Bronchial epithelial cell (primary cell): ENCODE measurements around the gene CLIC3. TPM values are rescaled to one million over a fixed set of nuclear protein-coding genes. Genes with fewer than 3 reads are reported as not detected.

Source experiments
- DNase-seq: peaks from one replicate; pipeline ENCODE4 v3.0.0-alpha.2; 2010; ENCODE audit warnings: low read depth
- FAIRE-seq: peaks from 2 replicates; lab custom pipeline; 2011; peaks lifted over from hg19 to GRCh38; lab: Jason Lieb, UNC
- H3K27me3 ChIP-seq: 2 replicates; pipeline ENCODE4 v1.5.1; 2011; ENCODE audit warnings: low read length; ENCODE audit not compliant: control insufficient read depth, insufficient read depth
- H3K36me3 ChIP-seq: 2 replicates; pipeline ENCODE4 v1.5.1; 2011; ENCODE audit warnings: low read length; ENCODE audit not compliant: control insufficient read depth, insufficient read depth
- H3K4me3 ChIP-seq: 2 replicates; pipeline ENCODE4 v1.5.1; 2011; ENCODE audit warnings: mild to moderate bottlenecking, low read depth, low read length, control low read depth
- CTCF ChIP-seq: IDR thresholded peaks from 2 replicates; pipeline ENCODE4 v1.5.1; 2011; ENCODE audit warnings: mild to moderate bottlenecking, moderate library complexity, low read length, control low read depth, inconsistent platforms; ENCODE audit not compliant: insufficient read depth, severe bottlenecking
- total RNA-seq: library from RNA; depleted of rRNA; stranded (reverse); fragments of >200 nt; gene quantifications from 2 replicates; pipeline ENCODE4 v1.2.1, GENCODE V29; 2014

Gene CLIC3
- total RNA-seq, 1 donor from 2014 or later: 2.1 TPM

DNA sequence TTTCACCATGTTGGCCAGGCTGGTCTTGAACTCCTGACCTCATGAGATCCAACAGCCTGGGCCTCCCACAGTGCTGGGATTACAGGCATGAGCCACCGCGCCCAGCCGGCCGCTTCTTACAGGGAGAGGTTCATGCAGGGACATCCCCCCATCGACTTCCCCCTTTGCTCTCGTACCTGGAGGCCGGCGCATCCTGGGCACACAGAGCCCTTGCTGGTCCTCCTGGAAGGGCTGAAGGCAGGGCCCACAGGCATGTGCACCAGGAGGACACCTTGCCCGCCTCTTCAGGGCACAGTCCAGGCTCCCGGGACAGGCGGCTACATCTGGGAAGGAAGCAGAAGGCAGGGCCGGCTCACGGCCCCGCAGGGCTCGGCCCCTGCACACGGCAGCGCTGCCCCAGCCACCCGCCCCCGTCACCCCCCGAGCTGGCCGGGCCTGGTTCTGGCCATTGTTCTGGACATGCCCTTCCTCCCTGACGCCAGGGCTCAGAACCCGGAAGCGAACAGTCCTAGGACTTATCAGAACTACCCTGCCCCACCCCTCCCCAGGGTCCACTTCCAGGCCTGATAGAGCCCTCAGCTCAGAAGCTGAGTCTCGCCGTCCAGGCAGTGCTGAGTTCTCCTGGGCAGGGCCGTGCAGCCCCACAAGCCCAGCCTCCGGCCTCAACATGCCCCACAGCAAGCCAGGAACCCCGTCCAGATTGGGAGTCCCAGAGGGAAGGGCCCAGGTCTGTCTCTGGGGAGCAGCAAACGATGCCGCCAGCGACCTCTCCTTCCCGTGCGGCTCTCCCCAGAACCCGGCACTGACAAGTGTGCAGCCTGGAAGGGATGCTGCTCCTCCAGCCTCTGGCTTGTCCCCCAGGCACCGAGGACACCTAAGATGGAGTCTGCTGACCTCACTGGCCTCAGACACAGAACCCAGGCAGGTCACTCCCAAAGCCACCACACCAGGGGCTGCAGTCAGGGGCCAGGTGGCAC, 46.7 kb upstream of the CLIC3 start:
- no peak for TF ChIP-seq CTCF
- DNase-seq (no peak), FAIRE-seq (no peak)
- H3K36me3 ChIP-seq: peaks cover 6% of the 10 kb centered on the region
- peaks cover 4% of the 10 kb centered on the region for H3K27me3 ChIP-seq
- H3K4me3 ChIP-seq: no peak overlapping the region

DNA sequence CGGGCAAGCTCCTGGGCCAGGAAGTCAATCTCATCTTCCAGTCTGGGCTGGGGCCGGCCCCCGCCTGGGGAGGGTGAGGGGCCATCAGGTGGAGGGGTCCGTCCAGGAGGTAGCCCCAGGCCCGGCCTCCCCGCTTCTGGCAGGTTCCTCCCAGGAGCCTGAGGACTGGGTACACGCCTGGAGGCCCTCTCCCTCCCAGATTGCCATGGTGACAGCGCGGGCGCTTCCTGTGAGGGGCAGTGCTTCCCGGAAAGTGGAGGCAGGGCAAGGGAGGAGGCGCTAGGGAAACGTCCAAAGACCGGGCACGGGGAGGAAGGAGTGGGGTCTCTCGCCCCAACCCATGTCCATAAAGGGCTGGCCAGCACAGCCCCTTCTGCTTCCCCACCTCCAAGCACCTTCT, 44.8 kb upstream of the CLIC3 start:
- H3K27me3 ChIP-seq: no peaks in the 10 kb centered on the region
- no peak for FAIRE-seq
- peaks cover 6% of the 10 kb centered on the region for H3K36me3 ChIP-seq
- H3K4me3 ChIP-seq: no peak overlapping the region
- TF ChIP-seq CTCF: no peak
- no peak for DNase-seq

- DNase-seq (no peak), FAIRE-seq (no peak)
- peaks cover 6% of the 10 kb centered on the region for H3K36me3 ChIP-seq
- H3K4me3 ChIP-seq: no peak overlapping the region
- H3K27me3 ChIP-seq: no peaks in the 10 kb centered on the region
- no peak for TF ChIP-seq CTCF
These were observed 44.2 kb upstream of the CLIC3 start for GRCh38 chr9:137040568-137040967.

DNA sequence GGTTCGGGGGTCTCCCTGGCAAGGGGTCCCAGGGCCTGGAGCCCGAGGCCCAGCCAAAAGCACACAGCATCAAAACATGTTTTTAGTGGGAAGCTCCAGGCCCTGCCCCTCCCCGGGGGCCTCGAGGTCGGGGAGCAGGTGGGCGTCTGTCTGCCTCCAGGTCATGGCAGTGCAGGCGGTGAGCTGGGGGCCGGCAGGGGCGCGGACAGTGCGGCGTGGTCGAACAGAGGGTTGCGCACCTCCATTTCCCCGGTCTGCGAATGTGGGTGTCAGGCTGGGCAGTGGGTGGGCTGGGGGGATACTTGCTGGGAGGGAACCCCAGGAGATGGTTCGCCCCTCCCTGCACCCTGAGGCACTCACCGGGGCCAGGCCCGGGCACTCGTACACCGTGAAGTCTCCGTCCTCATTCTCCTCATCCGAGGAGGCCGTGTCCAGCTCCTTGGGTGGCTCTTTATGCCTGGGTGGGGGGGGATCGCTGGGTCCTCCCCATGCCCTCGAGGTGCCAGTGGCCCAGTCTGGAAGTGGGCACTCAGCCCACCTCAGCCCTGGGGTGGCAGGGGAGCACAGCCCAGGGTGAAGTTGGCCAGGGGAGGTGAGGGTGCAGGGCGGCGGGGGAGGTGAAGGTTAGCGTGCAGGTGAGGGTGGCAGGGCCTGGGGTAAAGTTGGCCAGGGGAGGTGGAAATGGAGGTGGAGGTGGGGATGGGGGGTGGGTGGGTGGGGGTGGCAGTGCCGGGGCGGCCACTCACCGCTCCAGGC, 43.4 kb upstream of the CLIC3 start:
- FAIRE-seq (no peak), DNase-seq (no peak)
- H3K4me3 ChIP-seq: no peak overlapping the region
- peaks cover 6% of the 10 kb centered on the region for H3K36me3 ChIP-seq
- TF ChIP-seq CTCF: no peak
- H3K27me3 ChIP-seq: no peaks in the 10 kb centered on the region

DNA sequence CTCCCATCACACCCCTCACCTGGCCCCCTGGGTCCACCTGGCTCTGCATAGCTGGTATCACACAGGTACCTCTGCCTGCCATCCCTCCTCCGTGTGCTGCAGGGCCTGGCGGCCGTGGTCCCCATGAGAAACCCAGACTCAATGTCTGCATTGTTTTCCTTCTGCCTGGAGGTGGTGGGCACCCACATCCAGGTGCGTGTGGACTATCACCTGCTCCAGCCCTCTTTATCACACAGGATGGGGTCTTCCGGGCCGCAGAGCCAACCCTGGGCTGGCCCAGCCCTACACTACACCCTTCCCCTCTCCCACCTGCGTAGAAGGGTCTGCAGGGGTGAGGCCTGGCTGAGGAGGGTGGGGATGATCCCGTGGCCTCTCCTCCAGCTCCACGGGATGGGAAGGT, 42.5 kb upstream of the CLIC3 start:
- no peak for TF ChIP-seq CTCF
- H3K4me3 ChIP-seq: no peak overlapping the region
- peaks cover 6% of the 10 kb centered on the region for H3K36me3 ChIP-seq
- DNase-seq (no peak), FAIRE-seq (no peak)
- no peaks in the 10 kb centered on the region for H3K27me3 ChIP-seq
